K562 (cell line): ENCODE measurements around the gene FAHD2B. TPM values are rescaled to one million over a fixed set of nuclear protein-coding genes. Genes with fewer than 3 reads are reported as not detected.
"Not testable (repeated sequence)": the region's sequence is repeated elsewhere in the genome, so short reads cannot be mapped to it uniquely, and the experiment has no call there.

Experiments used
- ATAC-seq: fragments of 200-7000 bp; cut with Tn5 transposase; 3 replicates; pipeline ENCODE4 v1.9.1; 2020; ENCODE audit warnings: moderate library complexity
- Bru-seq: library from RNA; stranded (reverse); fragments of 400-500 nt; gene quantifications from one replicate; lab custom pipeline; 2021; lab: Mats Ljungman, UMichigan
- BruChase-seq, 2 experiments: library from RNA; stranded (reverse); fragments of 400-500 nt; gene quantifications; one replicate each; lab custom pipeline; 2021; lab: Mats Ljungman, UMichigan
- BruUV-seq: library from RNA; stranded (reverse); fragments of 400-500 nt; replicated peaks from 2 replicates; lab custom pipeline; 2021; lab: Mats Ljungman, UMichigan
- CTCF ChIA-PET: fragments of 300-600 bp; formaldehyde crosslinking; extraction: SDS; loops from one replicate; lab custom pipeline; 2021; ENCODE audit warnings: low intra/inter-chr PET ratio; lab: Yijun Ruan, JAX
- POLR2A ChIA-PET: fragments of 300-600, 350-650 bp; sonication (Branson Sonifier 250); formaldehyde crosslinking; extraction: SDS; loops from one replicate; lab custom pipeline; 2021; ENCODE audit warnings: antibody characterized with exemption, inconsistent platforms; lab: Yijun Ruan, JAX
- DNase-seq, 4 experiments: peaks; one replicate each; pipeline versions ENCODE4 v3.0.0 to v3.0.0-alpha.2; 2011 to 2018; ENCODE audit warnings: low spot score in 3 of 4, mixed read lengths in 3 of 4; ENCODE audit errors: extremely low read depth in 1 of 4
- FAIRE-seq: peaks from 2 replicates; lab custom pipeline; 2011; peaks lifted over from hg19 to GRCh38; lab: Jason Lieb, UNC
- H2AFZ ChIP-seq: 2 replicates; pipeline ENCODE4 v1.6.0; 2011; ENCODE audit warnings: low read depth, low read length, control low read depth, inconsistent platforms
- H3K27ac ChIP-seq: fragments of 200-600 bp; 3 replicates; pipeline ENCODE4 v1.8.0; 2011; ENCODE audit warnings: low read depth, mild to moderate bottlenecking, control low read depth, inconsistent platforms, low read length, moderate library complexity, mixed read lengths; ENCODE audit errors: extremely low read depth
- H3K27me3 ChIP-seq, 2 experiments: fragments of 300-600 bp in 1 of 2; 2 replicates in 1 of 2; 3 replicates in 1 of 2; pipeline versions ENCODE4 v1.6.0 to v1.8.0; 2011; ENCODE audit warnings: inconsistent platforms in 2 of 2, low read length in 2 of 2, mild to moderate bottlenecking in 1 of 2, mixed read lengths in 1 of 2, moderate library complexity in 1 of 2; ENCODE audit not compliant: control insufficient read depth in 2 of 2, insufficient read depth in 2 of 2
- H3K36me3 ChIP-seq: fragments of 300-600 bp; 3 replicates; pipeline ENCODE4 v1.8.0; 2011; ENCODE audit warnings: mild to moderate bottlenecking, low read length, inconsistent platforms; ENCODE audit not compliant: control insufficient read depth, insufficient read depth
- H3K4me1 ChIP-seq, 2 experiments: fragments of 200-600 bp in 1 of 2; replicated peaks in 1 of 2; 2 replicates in 1 of 2; 3 replicates in 1 of 2; pipeline versions ENCODE4 v1.5.1 to v1.8.0; 2011; ENCODE audit warnings: inconsistent platforms in 2 of 2, low read length in 2 of 2, mild to moderate bottlenecking in 1 of 2, mixed read lengths in 1 of 2, moderate library complexity in 1 of 2; ENCODE audit not compliant: control insufficient read depth in 2 of 2, insufficient read depth in 2 of 2
- H3K4me2 ChIP-seq: 2 replicates; pipeline ENCODE4 v1.6.1; 2011; ENCODE audit warnings: low read length, control low read depth, inconsistent platforms, mixed read lengths; ENCODE audit not compliant: insufficient read depth
- H3K4me3 ChIP-seq: fragments of 200-600 bp; sonication (generic), shearing (Covaris generic); 2 replicates; pipeline ENCODE4 v1.5.1; 2016; ENCODE audit warnings: control low read depth, inconsistent platforms
- H3K79me2 ChIP-seq: fragments of 200-600 bp; 3 replicates; pipeline ENCODE4 v1.8.0; 2011; ENCODE audit warnings: low read length, inconsistent platforms; ENCODE audit not compliant: control insufficient read depth, insufficient read depth
- H3K9ac ChIP-seq, 2 experiments: 2 replicates each; pipeline versions ENCODE4 v1.6.0 to v1.6.1; 2011; ENCODE audit warnings: low read depth in 2 of 2, low read length in 2 of 2, control low read depth in 1 of 2, inconsistent platforms in 1 of 2, mild to moderate bottlenecking in 1 of 2, mixed read lengths in 1 of 2; ENCODE audit not compliant: insufficient read depth in 1 of 2
- H3K9me1 ChIP-seq: one replicate; pipeline ENCODE4 v1.6.0; 2011; ENCODE audit warnings: inconsistent platforms, mild to moderate bottlenecking, low read length, moderate library complexity; ENCODE audit not compliant: control insufficient read depth, insufficient read depth
- H3K9me3 ChIP-seq: replicated peaks from 2 replicates; pipeline ENCODE4 v1.5.1; 2011; ENCODE audit warnings: low read depth, low read length, inconsistent platforms; ENCODE audit not compliant: control insufficient read depth, insufficient read depth
- H4K20me1 ChIP-seq: replicated peaks from 2 replicates; pipeline ENCODE4 v1.6.1; 2011; ENCODE audit warnings: low read length, inconsistent platforms, mixed read lengths; ENCODE audit not compliant: control insufficient read depth, insufficient read depth
- ATF1 ChIP-seq, 2 experiments: fragments of 450-650 bp in 1 of 2; IDR thresholded peaks; 2 replicates each; pipeline ENCODE4 v1.6.1; 2016; ENCODE audit warnings: missing compliant biosample characterization in 1 of 2, missing genetic modification characterization in 1 of 2
- CREB1 ChIP-seq, 2 experiments: sonication (generic) in 1 of 2; formaldehyde crosslinking in 1 of 2; IDR thresholded peaks; 2 replicates each; pipeline versions ENCODE4 v1.6.1 to v1.8.0; 2012 to 2022; ENCODE audit warnings: inconsistent platforms in 1 of 2, mild to moderate bottlenecking in 1 of 2, missing genetic modification reagents in 1 of 2, moderate library complexity in 1 of 2
- CREM ChIP-seq: IDR thresholded peaks from 2 replicates; pipeline ENCODE4 v1.6.1; 2014; ENCODE audit warnings: antibody characterized with exemption, low read depth
- PHF8 ChIP-seq: fragments of 200-600 bp; sonication (generic); IDR thresholded peaks from 2 replicates; pipeline ENCODE4 v1.6.1; 2012; ENCODE audit warnings: mixed run types, mild to moderate bottlenecking, inconsistent platforms, low read length, moderate library complexity, borderline replicate concordance
- POLR2G ChIP-seq: fragments of 200-400 bp; formaldehyde crosslinking; IDR thresholded peaks from 2 replicates; pipeline ENCODE4 v1.6.1; 2017; ENCODE audit warnings: low read depth, mild to moderate bottlenecking, antibody characterized with exemption, low read length, moderate library complexity
- RBFOX2 ChIP-seq: fragments of 200-400 bp; formaldehyde crosslinking; IDR thresholded peaks from 2 replicates; pipeline ENCODE4 v1.6.1; 2017; ENCODE audit warnings: low read depth, mild to moderate bottlenecking, low read length, moderate library complexity
- ZBTB7A ChIP-seq: IDR thresholded peaks from 2 replicates; pipeline ENCODE4 v1.6.1; 2011; ENCODE audit warnings: low read depth, mild to moderate bottlenecking, low read length, moderate library complexity, borderline replicate concordance; ENCODE audit not compliant: control insufficient read depth
- ZFX ChIP-seq: sonication (generic); formaldehyde crosslinking; IDR thresholded peaks from 2 replicates; pipeline ENCODE4 v1.8.0; 2022; ENCODE audit warnings: mild to moderate bottlenecking, missing genetic modification reagents, moderate library complexity
- WGBS: fragments of 100-300 bp; shearing (Covaris generic); methylation state at CpG from one replicate; pipeline ENCODE4 v1.1.6; 2016; ENCODE audit warnings: low coverage, mixed read lengths; ENCODE audit not compliant: insufficient coverage; ENCODE audit errors: missing lambda C conversion rate; 5-methylcytosine and 5-hydroxymethylcytosine counted together
- in situ Hi-C: fragments of 300-500 bp; cut with MboI; formaldehyde crosslinking; loops from 4 replicates; pipeline ENCODE4 v1.15.0; 2018; ENCODE audit warnings: inconsistent platforms, mixed read lengths
- intact Hi-C: fragments of 100-400 bp; cut with micrococcal nuclease; formaldehyde crosslinking; loops from 2 replicates; pipeline ENCODE4 v1.14.2; 2022
- long read RNA-seq, 3 experiments: library from polyadenylated mRNA in 2 of 3; library from RNA in 1 of 3; unstranded in 2 of 3; stranded (forward) in 1 of 3; transcript quantifications; one replicate each; pipeline ENCODE4 v2.0.0, GENCODE V29; 2019 to 2022
- polyA minus RNA-seq, 3 experiments: library from RNA; depleted of rRNA, polyadenylated mRNA; stranded (reverse); fragments of >200 nt; gene quantifications; 2 replicates each; pipeline ENCODE4 v1.2.3, GENCODE V29; 2011
- polyA plus RNA-seq, 8 experiments: library from polyadenylated mRNA; depleted of rRNA in 4 of 8; stranded (reverse) in 5 of 8; unstranded in 3 of 8; fragments of >200 nt; fragmentation: Nextera tagmentation in 2 of 8; fragmentation: Illumina TruSeq in 1 of 8; extraction: Ambion mirVana in 2 of 8; extraction: Trizol in 1 of 8; gene quantifications; 2 replicates each; pipeline versions ENCODE4 v1.2.1 to v1.2.3, GENCODE V29; 2011 to 2014; ENCODE audit warnings: inconsistent platforms in 1 of 8, missing spikeins in 1 of 8
- total RNA-seq, 7 experiments: library from RNA; depleted of rRNA in 6 of 7; stranded (reverse); fragments of >200 nt in 6 of 7; fragmentation: Illumina TruSeq in 2 of 7; extraction: Trizol in 2 of 7; gene quantifications; 2 replicates each; pipeline versions ENCODE4 v1.2.1 to v1.2.3, GENCODE V29; 2011 to 2021; ENCODE audit warnings: low replicate concordance in 1 of 7
- TF ChIP-seq, protein P1 (sequence below): fragments of 200-800 bp; sonication (Bioruptor generic); IDR thresholded peaks from 2 replicates; pipeline ENCODE4 v1.6.1; 2017; ENCODE audit warnings: missing genetic modification characterization, missing compliant biosample characterization

Gene FAHD2B
- total RNA-seq (2011; cell fraction: chromatin; rRNA removed; ENCODE audit: low replicate concordance) = 32.3 and 58.4 TPM in 2 replicates
- 39.3 and 50.0 TPM in 2 replicates for total RNA-seq (2011; cell fraction: nucleolus; rRNA removed)
- total RNA-seq (2011; cell fraction: nucleoplasm; rRNA removed) = 42.0 and 62.4 TPM in 2 replicates
- 26.6 and 33.1 TPM in 2 replicates for total RNA-seq (2014; rRNA removed)
- total RNA-seq (2014; rRNA removed; fragmentation: Illumina TruSeq; extraction: Trizol) = 23.3 and 27.5 TPM in 2 replicates
- 26.1 and 29.7 TPM in 2 replicates for total RNA-seq (2015; rRNA removed; fragmentation: Illumina TruSeq; extraction: Trizol)
- total RNA-seq (2021) = 32.9 and 35.0 TPM in 2 replicates
- polyA plus RNA-seq (2011; rRNA removed) = 18.9 and 23.8 TPM in 2 replicates
- 22.2 and 27.3 TPM in 2 replicates for polyA plus RNA-seq (2011; cell fraction: cytosol; rRNA removed)
- 77.1 and 85.2 TPM in 2 replicates for polyA plus RNA-seq (2011; cell fraction: nucleus; rRNA removed)
- 24.0 and 51.0 TPM in 2 replicates for polyA plus RNA-seq (2012)
- polyA plus RNA-seq (2014; fragmentation: Illumina TruSeq; extraction: Trizol) = 35.1 and 36.6 TPM in 2 replicates
- polyA plus RNA-seq (2014; fragmentation: Nextera tagmentation; extraction: Ambion mirVana) = 1 to 10 TPM; 4.7 to 8.7 TPM
- polyA plus RNA-seq (2014; rRNA removed) = 22.7 and 23.8 TPM in 2 replicates
- 15.6 and 20.2 TPM in 2 replicates for polyA minus RNA-seq (2011; rRNA and poly(A)+ RNA removed)
- 14.6 and 16.6 TPM in 2 replicates for polyA minus RNA-seq (2011; cell fraction: cytosol; rRNA and poly(A)+ RNA removed)
- polyA minus RNA-seq (2011; cell fraction: nucleus; rRNA and poly(A)+ RNA removed) = 23.6 and 27.8 TPM in 2 replicates
- percentile 80 among the genes with signal in this experiment for Bru-seq, nascent RNA
- percentile 67 among the genes with signal in this experiment for BruChase-seq, experiment 1, labeled RNA remaining after a 2-hour chase
- BruChase-seq, experiment 2, labeled RNA remaining after a 6-hour chase = percentile 62 among the genes with signal in this experiment
- long read RNA-seq, experiment 1, transcript FAHD2B-201 (8 exons, 1,305 nt) = minor isoform, 25 of 126 reads
- long read RNA-seq, experiment 1, transcript FAHD2B-202 (9 exons, 1,388 nt) = major isoform, 59 of 126 reads
- long read RNA-seq, experiment 1, partial matches to known transcripts = 23 of 126 reads
- long read RNA-seq, experiment 1, other reads (novel, unspliced or antisense) = 19 of 126 reads
- long read RNA-seq, experiment 2, transcript FAHD2B-202 (9 exons, 1,388 nt) = major isoform, 11 of 36 reads
- long read RNA-seq, experiment 2, partial matches to known transcripts = 1 of 36 reads
- long read RNA-seq, experiment 2, other reads (novel, unspliced or antisense) = 19 of 36 reads
- long read RNA-seq, experiment 3, transcript FAHD2B-202 (9 exons, 1,388 nt) = major isoform, 16 of 35 reads
- long read RNA-seq, experiment 3, transcript FAHD2B-201 (8 exons, 1,305 nt) = minor isoform, 12 of 35 reads
- long read RNA-seq, experiment 3, partial matches to known transcripts = 2 of 35 reads
- long read RNA-seq, experiment 3, other reads (novel, unspliced or antisense) = 5 of 35 reads

- H3K9me1 ChIP-seq; H3K4me1 ChIP-seq; H3K79me2 ChIP-seq; CTCF ChIA-PET; POLR2A ChIA-PET; intact Hi-C loops; H3K27me3 ChIP-seq; H3K36me3 ChIP-seq; H3K27ac ChIP-seq; H3K9me3 ChIP-seq; H4K20me1 ChIP-seq; TF ChIP-seq CREB1 (CRISPR knock-in tag; IDR thresholded peaks at IDR 0.05); ATF1 (tag; IDR thresholded peaks at IDR 0.05): not testable (repeated sequence)
- Histone ChIP-seq H2AFZ (peak within 1 kb of the TSS; percentile 71), H3K4me2 (peak within 1 kb of the TSS; percentile 58), H3K4me3 (peak within 1 kb of the TSS; percentile 33), H3K9ac (peak within 1 kb of the TSS; percentile 30 to 83)
- 8% methylated on average over 15 of the region's 48 CpGs for WGBS
- TF ChIP-seq CREB1 (IDR thresholded peaks at IDR 0.05) (peak; percentile 51), ATF1 (CRISPR knock-in tag; IDR thresholded peaks at IDR 0.05) (peak; percentile 71), ZBTB7A (0 out of 2 replicates have a peak, but pooled peaks have one; percentile 29), RBFOX2 (peak; percentile 49), POLR2G (peak; percentile 52), CREM (peak; percentile 90), PHF8 (peak; percentile 24; the same call in 1 of the 2 replicates), ZFX (CRISPR knock-in tag) (0 out of 2 replicates have a peak, but pooled peaks have one; percentile 24)
- TF ChIP-seq, protein P1, sequence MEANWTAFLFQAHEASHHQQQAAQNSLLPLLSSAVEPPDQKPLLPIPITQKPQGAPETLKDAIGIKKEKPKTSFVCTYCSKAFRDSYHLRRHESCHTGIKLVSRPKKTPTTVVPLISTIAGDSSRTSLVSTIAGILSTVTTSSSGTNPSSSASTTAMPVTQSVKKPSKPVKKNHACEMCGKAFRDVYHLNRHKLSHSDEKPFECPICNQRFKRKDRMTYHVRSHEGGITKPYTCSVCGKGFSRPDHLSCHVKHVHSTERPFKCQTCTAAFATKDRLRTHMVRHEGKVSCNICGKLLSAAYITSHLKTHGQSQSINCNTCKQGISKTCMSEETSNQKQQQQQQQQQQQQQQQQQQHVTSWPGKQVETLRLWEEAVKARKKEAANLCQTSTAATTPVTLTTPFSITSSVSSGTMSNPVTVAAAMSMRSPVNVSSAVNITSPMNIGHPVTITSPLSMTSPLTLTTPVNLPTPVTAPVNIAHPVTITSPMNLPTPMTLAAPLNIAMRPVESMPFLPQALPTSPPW (CRISPR knock-in tag) = peak; percentile 44
- peak; percentile 96 for ATAC-seq
- peak; percentile 79 for FAIRE-seq
- BruUV-seq = TSS peak; percentile 94
- DNase-seq = peak; percentile 15 to 87 (median 72)
- in situ Hi-C loops = loop anchor here (5.0 to 10.0 kb wide), 2 partner anchors 1083 to 1690 kb away; partner anchors contain the start of gene FAHD2A
Measured at GRCh38 chr2:97094772-97095611, at the start of gene FAHD2B. Gene FAHD2B, minus strand, starts transcription at chr2:97094882. Its CDS starts 3,176 bp downstream, at chr2:97091706.
